SK-N-MC (cell line): ENCODE measurements around the gene SASH3.

Experiments used
- EZH2 ChIP-seq: fragments of 200-600 bp; sonication (generic); IDR thresholded peaks from one replicate; pipeline ENCODE4 v1.6.1; 2017; ENCODE audit warnings: antibody characterized with exemption
- FOXP2 ChIP-seq: optimal IDR thresholded peaks from 2 replicates; pipeline ENCODE3; 2011; ENCODE audit warnings: mild to moderate bottlenecking, moderate library complexity; ENCODE audit not compliant: insufficient read depth; ENCODE audit errors: extremely low read length, control extremely low read depth
- POLR2AphosphoS5 ChIP-seq: IDR thresholded peaks from 2 replicates; pipeline ENCODE4 v1.6.1; 2012; ENCODE audit warnings: mild to moderate bottlenecking, low read depth, low read length, borderline replicate concordance

DNA sequence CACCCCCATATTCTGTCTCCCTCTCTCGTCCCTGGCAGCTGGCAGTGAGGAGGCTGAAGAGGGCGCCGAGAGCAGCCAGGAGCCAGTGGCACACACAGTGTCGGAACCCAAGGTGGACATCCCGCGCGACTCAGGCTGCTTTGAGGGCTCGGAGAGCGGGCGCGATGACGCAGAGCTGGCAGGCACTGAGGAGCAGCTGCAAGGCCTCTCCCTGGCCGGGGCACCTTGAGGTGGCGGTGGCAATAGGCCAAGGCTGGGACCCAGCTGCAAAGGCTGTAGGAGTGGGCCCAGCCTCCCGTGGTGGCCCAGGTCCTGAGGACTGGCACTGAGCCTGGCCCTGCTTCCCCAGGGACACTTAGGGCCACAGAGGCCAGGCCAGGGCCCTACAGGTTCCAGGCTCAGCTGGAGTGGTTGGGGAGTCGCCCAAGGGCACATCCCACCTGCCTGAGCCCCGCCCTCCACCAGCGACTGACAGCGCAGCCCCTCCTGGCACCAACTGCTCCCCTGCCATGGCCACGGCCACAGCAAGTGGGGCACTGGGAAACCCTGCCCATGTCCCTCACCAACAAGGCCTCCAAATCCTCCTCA is 13.9 kb downstream of the SASH3 start:
- TF ChIP-seq EZH2 (no peak), POLR2AphosphoS5 (no peak), FOXP2 (no peak)
